Measurements from ENCODE around the gene ZNF672.

GRCh38 chr1:248816042-248816851 is 21.8 kb upstream of the ZNF672 start:
- no peak for TF ChIP-seq ZNF462 (CRISPR knock-in tag; IDR thresholded peaks at IDR 0.05)
- TF ChIP-seq POLR2AphosphoS5 (IDR thresholded peaks at IDR 0.05; ENCODE audit: low read depth) = no peak
- no peak for TF ChIP-seq CTCF (conservative IDR thresholded peaks at IDR 0.05; ENCODE audit: low read depth in 2 of 2)
- TF ChIP-seq EZH2 (IDR thresholded peaks at IDR 0.05; ENCODE audit: low read depth, unreplicated experiment) = no peak
- TF ChIP-seq REST (IDR thresholded peaks at IDR 0.05; ENCODE audit: unreplicated experiment) = no peak
- TF ChIP-seq EZH2phosphoT487 (IDR thresholded peaks at IDR 0.05; ENCODE audit: unreplicated experiment) = no peak
- TF ChIP-seq JUNB (IDR thresholded peaks at IDR 0.05; ENCODE audit: unreplicated experiment) = no peak
- TF ChIP-seq CREB1 (CRISPR knock-in tag; IDR thresholded peaks at IDR 0.05; ENCODE audit: low read depth) = no peak
- TF ChIP-seq ETS1 (IDR thresholded peaks at IDR 0.05) = no peak
- TF ChIP-seq ZNF331 (CRISPR knock-in tag; IDR thresholded peaks at IDR 0.05; ENCODE audit: low read depth) = no peak
- TF ChIP-seq STAT1 (IDR thresholded peaks at IDR 0.05; ENCODE audit: unreplicated experiment) = no peak
- TF ChIP-seq ZNF114 (CRISPR knock-in tag; IDR thresholded peaks at IDR 0.05) = no peak
